Choroid plexus epithelial cell (primary cell): ENCODE results near the gene SPARC.

ENCODE experiments used
- DNase-seq: peaks from one replicate; pipeline ENCODE4 v3.0.0-alpha.2; 2010; ENCODE audit warnings: low read depth
- H3K4me3 ChIP-seq: 2 replicates; pipeline ENCODE4 v1.5.1; 2011; ENCODE audit warnings: low read depth, mild to moderate bottlenecking, control low read depth, low read length, moderate library complexity
- CTCF ChIP-seq: conservative IDR thresholded peaks from 2 replicates; pipeline ENCODE4 v1.5.1; 2011; ENCODE audit warnings: low read depth, mild to moderate bottlenecking, control low read depth, inconsistent platforms, low read length, moderate library complexity

SPARC gene

GRCh38 chr5:151722546-151722945, 35.8 kb upstream of the SPARC start:
- DNase-seq: no peak
- TF ChIP-seq CTCF: no peak
- no peak overlapping the region for H3K4me3 ChIP-seq

GRCh38 chr5:151721812-151722391, 35.2 kb upstream of the SPARC start:
- TF ChIP-seq CTCF: no peak
- no peak for DNase-seq
- no peak overlapping the region for H3K4me3 ChIP-seq

DNA sequence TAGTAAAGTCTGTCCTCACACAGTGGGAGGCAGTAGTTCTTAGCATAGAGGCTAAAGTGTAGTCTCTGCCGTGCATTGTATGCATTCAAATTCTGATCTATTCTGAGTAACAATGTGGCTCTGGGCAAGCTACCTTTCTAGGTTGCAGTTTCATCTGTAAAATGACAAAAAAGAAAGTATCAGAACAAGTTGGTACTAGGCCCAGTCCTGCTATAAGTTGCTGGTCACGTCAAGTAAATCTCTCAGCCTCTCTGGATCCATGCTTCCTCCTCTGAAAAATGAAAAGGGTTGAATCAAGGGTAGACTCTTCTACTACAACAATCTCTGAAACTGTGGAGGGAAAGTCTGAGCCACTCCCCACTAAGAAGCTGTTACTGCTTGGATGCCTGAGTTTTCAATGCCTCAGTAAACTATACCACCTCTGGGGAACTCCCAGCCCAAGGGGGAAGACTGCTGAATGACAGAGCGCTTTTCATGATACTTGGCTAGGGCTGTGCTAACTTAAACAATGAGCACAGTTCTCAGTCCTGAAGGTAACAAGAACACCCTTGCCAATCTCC, 34.5 kb upstream of the SPARC start:
- no peak overlapping the region for H3K4me3 ChIP-seq
- no peak for TF ChIP-seq CTCF
- DNase-seq: no peak

DNA sequence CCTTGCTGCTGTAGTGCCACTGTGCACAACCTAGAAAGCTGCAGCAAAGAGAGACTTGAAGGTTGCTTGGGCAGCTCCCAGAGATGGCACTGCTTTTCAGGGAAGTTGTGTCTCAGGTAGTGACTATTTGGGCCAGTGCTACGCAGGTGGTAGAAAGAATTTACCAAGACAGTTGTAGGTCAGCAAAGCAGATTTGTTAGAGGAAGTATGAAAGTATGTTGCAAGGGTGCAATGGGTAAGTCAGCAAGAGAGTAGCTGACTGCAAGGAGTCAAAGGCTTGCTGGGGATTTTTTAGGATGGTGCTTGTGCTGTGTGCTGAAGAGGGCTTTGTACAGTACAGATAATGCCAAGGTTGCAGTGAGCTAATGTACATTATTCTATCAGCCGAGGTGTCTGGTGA, 33.5 kb upstream of the SPARC start:
- no peak for TF ChIP-seq CTCF
- H3K4me3 ChIP-seq: no peak overlapping the region
- no peak for DNase-seq

DNA sequence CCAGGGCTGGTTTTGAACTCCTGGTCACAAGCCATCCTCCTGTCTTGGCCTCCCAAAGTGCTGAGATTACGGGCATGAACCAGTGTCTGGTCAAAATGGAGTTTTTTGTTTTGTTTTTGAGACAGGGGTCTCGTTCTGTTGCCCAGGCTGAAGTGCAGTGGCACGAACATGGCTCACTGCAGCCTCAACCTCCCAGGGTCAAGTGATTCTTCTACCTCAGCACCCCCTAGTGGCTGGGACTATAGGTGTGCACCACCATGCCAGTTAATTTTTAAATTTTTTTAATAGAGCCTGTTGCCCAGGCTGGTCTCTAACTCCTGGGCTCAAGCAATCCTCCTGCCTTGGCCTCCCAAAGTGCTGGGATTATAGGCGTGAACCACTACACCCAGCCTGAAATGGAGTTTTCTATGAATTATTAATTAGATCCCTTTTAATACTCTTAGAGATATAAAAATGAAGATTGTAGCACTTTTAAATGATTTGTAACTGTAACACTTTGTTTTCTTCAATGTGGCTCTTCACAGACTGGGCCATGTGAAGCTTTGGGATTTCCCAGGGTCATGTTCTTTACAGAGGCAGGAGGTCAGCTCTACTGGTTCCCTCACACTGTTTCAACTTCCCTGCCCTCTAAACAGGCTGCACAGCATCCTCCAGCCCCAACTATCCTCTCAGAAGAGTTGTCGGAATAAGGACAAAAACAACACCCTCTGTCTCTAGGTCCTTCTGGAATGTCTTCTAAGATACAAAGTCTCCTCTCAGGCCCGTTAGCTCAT, 32.7 kb upstream of the SPARC start:
- peak; percentile 70 for DNase-seq
- H3K4me3 ChIP-seq: no peak overlapping the region
- TF ChIP-seq CTCF: peak; percentile 74

DNA sequence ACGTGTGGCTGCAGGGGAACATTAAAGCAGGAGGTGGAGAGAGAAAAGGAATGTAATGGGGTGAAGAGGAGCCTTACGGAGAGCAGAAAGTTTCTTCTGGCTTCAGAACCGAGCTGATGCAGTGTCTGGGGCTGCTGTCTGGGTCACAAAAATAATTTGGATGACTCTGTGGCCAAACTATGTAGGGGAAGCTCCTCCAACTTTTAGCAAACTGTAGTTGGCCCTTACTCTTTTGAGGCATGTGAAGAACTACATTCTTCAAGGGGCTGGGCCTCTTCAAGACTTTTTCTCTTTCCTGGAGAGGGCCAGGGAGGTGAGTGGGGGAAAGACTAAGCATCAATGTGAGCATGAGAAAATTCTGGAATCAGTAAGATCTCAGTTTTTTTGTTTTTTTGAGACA, 31.9 kb upstream of the SPARC start:
- no peak overlapping the region for H3K4me3 ChIP-seq
- peak; percentile 78 for DNase-seq
- TF ChIP-seq CTCF: no peak
